Loucy (cell line): ENCODE data around the gene RNASE8.

Source experiments
- H2AFZ ChIP-seq: fragments of 200-600 bp; sonication (generic); 2 replicates; pipeline ENCODE4 v1.6.0; 2016; ENCODE audit warnings: antibody characterized with exemption, mild to moderate bottlenecking, low read length, moderate library complexity
- H3F3A ChIP-seq: fragments of 200-600 bp; 2 replicates; pipeline ENCODE4 v1.6.0; 2016; ENCODE audit warnings: antibody characterized with exemption, low read depth, mild to moderate bottlenecking
- H3K27me3 ChIP-seq: fragments of 200-600 bp; sonication (generic); 2 replicates; pipeline ENCODE4 v1.6.1; 2014; ENCODE audit warnings: low read length, mild to moderate bottlenecking; ENCODE audit not compliant: insufficient read depth, poor library complexity, severe bottlenecking
- H3K36me3 ChIP-seq: fragments of 200-600 bp; sonication (generic); 2 replicates; pipeline ENCODE4 v1.6.1; 2016; ENCODE audit warnings: low read length; ENCODE audit not compliant: insufficient read depth
- H3K4me1 ChIP-seq: fragments of 200-600 bp; sonication (generic); 2 replicates; pipeline ENCODE4 v1.5.1; 2014; ENCODE audit warnings: low read length, mild to moderate bottlenecking; ENCODE audit not compliant: insufficient read depth, poor library complexity, severe bottlenecking
- H3K4me2 ChIP-seq: fragments of 200-600 bp; sonication (generic); 2 replicates; pipeline ENCODE4 v1.6.0; 2014; ENCODE audit warnings: antibody characterized with exemption, low read length, low read depth, mild to moderate bottlenecking; ENCODE audit not compliant: poor library complexity, severe bottlenecking
- H3K4me3 ChIP-seq: fragments of 200-600 bp; sonication (generic); 2 replicates; pipeline ENCODE4 v1.5.1; 2014; ENCODE audit warnings: low read length, mild to moderate bottlenecking, mixed read lengths; ENCODE audit not compliant: poor library complexity, severe bottlenecking
- H3K79me2 ChIP-seq: fragments of 200-600 bp; sonication (generic); 2 replicates; pipeline ENCODE4 v1.6.1; 2014; ENCODE audit warnings: low read length; ENCODE audit not compliant: insufficient read depth
- H3K9ac ChIP-seq: fragments of 200-600 bp; sonication (generic); 2 replicates; pipeline ENCODE4 v1.6.0; 2014; ENCODE audit warnings: mild to moderate bottlenecking, low read depth, low read length, moderate library complexity; ENCODE audit not compliant: poor library complexity, severe bottlenecking
- H3K9me2 ChIP-seq: fragments of 200-600 bp; sonication (generic); replicated peaks from 2 replicates; pipeline ENCODE4 v1.6.1; 2016; ENCODE audit warnings: low read depth, low read length, mixed read lengths
- H3K9me3 ChIP-seq: fragments of 200-600 bp; sonication (generic); 2 replicates; pipeline ENCODE4 v1.6.1; 2014; ENCODE audit warnings: mild to moderate bottlenecking, antibody characterized with exemption, low read length, low read depth; ENCODE audit not compliant: insufficient read depth
- H4K20me1 ChIP-seq: fragments of 200-600 bp; sonication (generic); 2 replicates; pipeline ENCODE4 v1.6.0; 2014; ENCODE audit warnings: antibody characterized with exemption, low read length, mild to moderate bottlenecking; ENCODE audit not compliant: insufficient read depth, poor library complexity, severe bottlenecking
- EZH2phosphoT487 ChIP-seq: fragments of 200-600 bp; IDR thresholded peaks from 2 replicates; pipeline ENCODE4 v1.6.1; 2018; ENCODE audit warnings: antibody characterized with exemption, mild to moderate bottlenecking, moderate library complexity, borderline replicate concordance
- TF ChIP-seq, protein P1 (sequence below): fragments of 200-600 bp; sonication (generic); conservative IDR thresholded peaks from 2 replicates; pipeline ENCODE4 v1.5.1; 2014; ENCODE audit warnings: mild to moderate bottlenecking, antibody characterized with exemption, low read length

Gene RNASE8

DNA sequence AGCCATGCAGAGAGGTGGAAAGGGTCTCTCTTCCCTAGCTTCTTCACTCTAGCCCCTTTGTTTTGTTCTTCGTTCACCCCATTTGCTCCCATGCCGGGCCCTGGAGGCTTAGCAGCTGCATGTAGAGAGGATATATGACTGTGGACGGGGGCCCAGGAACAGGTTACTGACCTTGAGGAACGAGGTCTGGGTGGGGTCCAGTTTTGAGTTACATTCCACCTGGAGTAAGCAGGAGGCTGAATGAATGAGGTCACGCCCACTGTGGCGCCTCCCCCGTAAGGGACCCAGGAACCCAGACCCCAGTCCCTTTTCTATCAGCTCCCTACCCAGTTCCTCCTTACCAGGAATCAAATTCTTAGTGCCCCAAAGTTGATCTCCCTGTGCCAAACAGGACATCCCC lies 39.3 kb upstream of the RNASE8 start:
- Histone ChIP-seq H4K20me1 (no peaks in the 10 kb centered on the region), H3K9me2 (no peaks in the 10 kb centered on the region), H3F3A (no peaks in the 10 kb centered on the region), H2AFZ (no peak overlapping the region), H3K9ac (no peak overlapping the region), H3K4me3 (no peak overlapping the region), H3K36me3 (no peaks in the 10 kb centered on the region), H3K4me1 (no peaks in the 10 kb centered on the region), H3K9me3 (no peaks in the 10 kb centered on the region), H3K79me2 (no peaks in the 10 kb centered on the region), H3K4me2 (no peak overlapping the region), H3K27me3 (no peaks in the 10 kb centered on the region)
- TF ChIP-seq, protein P1, sequence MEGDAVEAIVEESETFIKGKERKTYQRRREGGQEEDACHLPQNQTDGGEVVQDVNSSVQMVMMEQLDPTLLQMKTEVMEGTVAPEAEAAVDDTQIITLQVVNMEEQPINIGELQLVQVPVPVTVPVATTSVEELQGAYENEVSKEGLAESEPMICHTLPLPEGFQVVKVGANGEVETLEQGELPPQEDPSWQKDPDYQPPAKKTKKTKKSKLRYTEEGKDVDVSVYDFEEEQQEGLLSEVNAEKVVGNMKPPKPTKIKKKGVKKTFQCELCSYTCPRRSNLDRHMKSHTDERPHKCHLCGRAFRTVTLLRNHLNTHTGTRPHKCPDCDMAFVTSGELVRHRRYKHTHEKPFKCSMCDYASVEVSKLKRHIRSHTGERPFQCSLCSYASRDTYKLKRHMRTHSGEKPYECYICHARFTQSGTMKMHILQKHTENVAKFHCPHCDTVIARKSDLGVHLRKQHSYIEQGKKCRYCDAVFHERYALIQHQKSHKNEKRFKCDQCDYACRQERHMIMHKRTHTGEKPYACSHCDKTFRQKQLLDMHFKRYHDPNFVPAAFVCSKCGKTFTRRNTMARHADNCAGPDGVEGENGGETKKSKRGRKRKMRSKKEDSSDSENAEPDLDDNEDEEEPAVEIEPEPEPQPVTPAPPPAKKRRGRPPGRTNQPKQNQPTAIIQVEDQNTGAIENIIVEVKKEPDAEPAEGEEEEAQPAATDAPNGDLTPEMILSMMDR: no peak

DNA sequence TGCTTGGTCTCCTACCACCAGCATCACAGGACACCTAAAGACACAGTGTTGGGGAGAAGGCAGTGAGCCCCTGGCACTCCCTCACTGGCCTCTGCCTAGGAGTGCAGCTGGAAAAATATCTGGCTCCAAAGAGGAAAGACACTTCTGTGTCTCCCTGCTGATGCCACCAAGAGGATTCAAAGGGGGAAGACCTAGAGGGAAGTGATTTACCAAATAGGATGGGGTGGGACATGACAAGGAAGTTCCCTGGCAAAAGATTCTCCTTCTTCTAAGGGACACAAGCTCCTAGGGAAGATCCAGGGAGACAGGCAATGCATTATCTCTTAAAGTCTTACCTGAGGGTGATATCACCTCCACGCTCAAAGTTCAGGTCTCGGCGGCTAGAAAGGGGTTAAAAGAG lies 38.8 kb upstream of the RNASE8 start:
- no peak overlapping the region for H3K9ac ChIP-seq
- H3K36me3 ChIP-seq: no peaks in the 10 kb centered on the region
- no peak overlapping the region for H2AFZ ChIP-seq
- no peak overlapping the region for H3K4me2 ChIP-seq
- TF ChIP-seq, protein P1: no peak
- H3K4me1 ChIP-seq: peaks cover 3% of the 10 kb centered on the region
- no peaks in the 10 kb centered on the region for H3K27me3 ChIP-seq
- no peak overlapping the region for H3K4me3 ChIP-seq
- no peaks in the 10 kb centered on the region for H4K20me1 ChIP-seq
- H3K9me2 ChIP-seq: no peaks in the 10 kb centered on the region
- no peaks in the 10 kb centered on the region for H3K79me2 ChIP-seq
- H3K9me3 ChIP-seq: no peaks in the 10 kb centered on the region
- H3F3A ChIP-seq: no peaks in the 10 kb centered on the region

DNA sequence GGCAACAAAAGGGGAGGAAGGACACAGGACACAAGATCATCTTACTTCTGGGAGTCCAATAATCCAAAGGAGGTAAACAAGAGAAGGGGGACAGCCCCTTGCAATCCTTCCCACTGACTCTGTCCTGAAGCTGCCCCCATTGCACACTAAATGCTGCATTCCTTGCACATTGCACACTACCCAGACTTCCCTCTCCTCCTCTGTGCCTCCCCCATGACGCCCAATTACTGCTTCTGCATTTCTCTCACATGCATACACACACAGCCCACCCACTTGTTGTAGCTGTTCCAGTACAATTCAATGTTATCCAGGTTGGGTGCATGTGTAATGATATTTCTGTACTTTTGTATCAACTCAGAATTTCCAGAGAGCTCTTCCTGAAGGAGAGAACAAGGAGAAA lies 38.3 kb upstream of the RNASE8 start:
- H3K36me3 ChIP-seq: no peaks in the 10 kb centered on the region

More for the DNA sequence above, 38.3 kb upstream of the RNASE8 start:
- Histone ChIP-seq H3K79me2 (0 out of 2 replicates have a peak, but pooled peaks cover 3% of the 10 kb centered on the region), H3K9me3 (no peaks in the 10 kb centered on the region), H3K4me2 (no peak overlapping the region), H3K9me2 (no peaks in the 10 kb centered on the region), H3K4me3 (no peak overlapping the region), H3K27me3 (no peaks in the 10 kb centered on the region), H3K4me1 (peaks cover 8% of the 10 kb centered on the region), H4K20me1 (no peaks in the 10 kb centered on the region), H2AFZ (no peak overlapping the region), H3F3A (no peaks in the 10 kb centered on the region), H3K9ac (no peak overlapping the region)
- no peak for TF ChIP-seq EZH2phosphoT487
- TF ChIP-seq, protein P1: no peak
